GM03348 (cell line): ENCODE measurements around the gene ELMO1.

Experiments used
- DNase-seq: peaks from one replicate; pipeline ENCODE4 v3.0.0; 2012; ENCODE audit warnings: low spot score

The ELMO1 gene

DNA sequence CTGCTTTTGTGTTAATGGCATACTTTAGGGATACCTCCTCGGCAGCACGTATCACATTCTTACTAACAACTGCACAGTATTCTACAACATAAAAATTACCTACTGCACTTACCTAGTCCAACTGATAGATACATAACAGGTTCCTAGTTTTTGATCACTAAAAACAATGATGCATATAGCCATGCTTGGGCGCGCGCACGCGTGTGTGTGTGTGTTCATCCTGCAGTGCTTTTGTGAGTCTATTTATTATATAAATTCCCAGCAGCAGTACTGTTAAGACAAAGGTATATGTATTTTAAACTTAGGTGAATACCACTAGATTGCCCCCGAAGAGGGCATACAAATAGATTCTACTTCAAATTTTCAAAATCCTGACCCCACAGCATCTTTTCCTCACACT lies 181.4 kb downstream of the ELMO1 start:
- DNase-seq: no peak

DNA sequence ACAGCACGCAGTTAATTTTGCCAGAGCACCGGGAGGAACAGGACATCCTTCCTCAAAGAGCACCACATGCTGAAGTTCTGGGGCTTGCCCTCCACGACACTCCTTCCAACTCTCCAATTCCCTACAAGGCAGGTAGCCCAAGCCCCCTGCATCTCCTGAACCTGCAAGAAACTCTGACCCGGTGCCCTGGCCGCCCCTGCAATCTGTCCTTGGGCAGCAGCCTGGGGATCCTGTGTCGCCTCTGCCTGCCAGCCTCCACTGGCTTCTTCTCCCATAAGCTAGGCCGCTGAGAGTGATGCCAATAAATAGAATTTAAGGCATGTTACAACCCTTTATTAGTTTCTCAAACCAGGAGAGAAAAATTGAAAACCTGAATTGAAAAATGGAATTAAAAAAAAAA lies 182.8 kb downstream of the ELMO1 start:
- DNase-seq: no peak

DNA sequence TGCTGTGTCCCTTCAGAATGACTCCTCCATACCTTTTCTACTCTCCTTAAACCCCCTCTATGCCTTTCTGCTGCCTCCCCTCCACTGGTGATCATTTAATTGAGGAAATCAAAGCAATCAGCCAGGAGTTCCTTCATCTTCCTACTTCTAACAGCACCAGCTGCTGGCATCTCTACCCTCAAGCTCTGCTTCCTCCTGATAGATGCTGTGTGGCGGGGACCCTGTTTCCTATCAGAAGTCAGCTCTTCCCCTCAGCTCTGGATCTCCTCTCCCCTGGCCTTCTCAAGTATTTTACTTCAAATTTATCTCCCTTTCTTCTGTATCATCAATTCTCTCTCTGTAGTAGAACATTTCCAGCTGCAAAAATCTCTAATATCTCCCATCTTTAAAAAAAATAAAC lies 183.7 kb downstream of the ELMO1 start:
- DNase-seq: no peak

DNA sequence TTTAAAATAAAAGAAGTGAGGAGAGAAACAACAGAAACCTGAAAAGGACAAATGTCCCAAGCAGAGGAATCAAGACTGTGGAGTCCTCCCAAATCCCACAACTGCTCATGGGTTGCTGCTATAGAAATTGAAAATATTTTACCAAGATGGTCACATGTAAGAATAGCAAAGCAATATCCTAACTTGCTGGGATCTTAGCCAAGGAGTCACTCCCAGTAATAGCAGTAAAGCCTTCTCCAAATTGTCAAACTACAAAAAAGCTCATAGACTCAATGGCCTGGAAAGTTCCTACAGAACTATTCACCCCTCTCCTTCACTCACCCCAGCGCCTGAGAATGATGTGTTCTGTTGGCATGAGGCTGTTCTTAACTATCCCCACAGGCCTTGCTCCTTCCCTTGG lies 186.5 kb downstream of the ELMO1 start:
- no peak for DNase-seq

DNA sequence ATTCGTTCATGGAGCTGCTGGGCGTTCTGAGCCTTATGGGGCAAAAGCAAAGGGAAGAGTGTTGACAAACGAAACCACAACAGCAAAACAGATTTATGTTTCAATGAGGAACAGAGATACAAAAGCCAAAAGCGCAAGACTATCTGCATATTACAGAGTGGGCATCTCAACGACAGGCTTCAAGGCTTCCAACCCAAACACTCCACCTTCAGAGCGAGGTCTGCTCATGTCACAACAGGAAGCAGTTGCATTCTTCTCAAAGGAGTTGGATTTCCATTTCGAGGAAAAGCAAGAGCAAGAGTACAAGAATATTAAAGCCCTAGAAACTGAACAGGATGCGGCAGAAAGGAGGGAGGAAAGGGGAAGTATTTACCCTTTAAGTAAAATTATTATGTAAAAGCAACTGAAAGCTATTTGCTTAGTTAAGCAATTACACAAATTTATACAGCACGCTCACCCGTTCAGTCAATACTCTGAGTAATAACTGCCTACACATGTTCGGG lies 189.3 kb downstream of the ELMO1 start:
- no peak for DNase-seq

DNA sequence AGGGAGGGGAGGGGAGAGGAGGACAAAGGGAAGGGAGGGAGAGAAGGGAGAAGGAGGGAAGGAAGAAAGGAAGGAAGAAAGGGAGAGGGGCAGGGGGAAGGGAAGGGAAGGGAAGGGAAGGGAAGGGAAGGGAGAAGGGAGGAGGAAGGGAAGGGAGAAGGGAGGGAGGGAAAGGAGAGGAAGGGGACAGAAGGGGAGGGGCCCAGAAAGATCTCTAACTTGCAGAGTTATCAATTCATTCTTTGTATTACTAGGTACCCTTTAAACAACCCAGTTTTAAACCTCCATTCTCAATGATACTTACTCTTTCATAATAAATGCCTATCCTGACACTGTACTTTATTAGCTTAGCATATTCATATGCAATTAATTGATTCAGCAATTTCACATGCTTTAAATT lies 192.0 kb downstream of the ELMO1 start:
- DNase-seq: no peak

DNA sequence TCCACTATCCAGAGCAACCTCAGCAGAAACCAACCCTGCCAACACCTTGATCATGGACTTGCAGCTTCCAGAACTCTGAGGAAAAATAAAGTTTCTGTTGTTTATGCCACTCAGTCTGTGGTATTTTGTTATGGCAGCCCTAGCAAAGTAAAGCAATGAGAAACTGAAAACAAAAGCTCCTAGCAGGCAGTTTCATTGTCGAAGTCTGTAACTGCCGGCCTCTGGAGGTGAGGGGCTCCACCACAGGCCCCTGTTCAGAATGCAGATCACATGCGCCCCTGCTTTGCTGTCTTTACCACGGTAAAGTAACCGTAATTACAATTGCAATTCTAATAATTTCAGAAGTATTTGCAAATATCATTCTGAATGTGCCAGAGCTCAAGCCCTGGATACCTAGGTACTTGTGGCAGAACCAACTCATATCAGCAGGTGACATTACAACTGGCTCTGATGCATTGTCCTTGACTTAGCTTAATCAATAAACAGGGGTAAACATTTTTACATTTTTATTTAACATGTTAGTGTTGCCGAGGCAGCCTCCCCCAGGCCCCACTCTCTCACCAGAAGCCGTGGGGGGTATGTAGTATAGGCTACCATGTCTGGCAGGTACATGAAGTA lies 193.2 kb downstream of the ELMO1 start:
- DNase-seq: no peak

DNA sequence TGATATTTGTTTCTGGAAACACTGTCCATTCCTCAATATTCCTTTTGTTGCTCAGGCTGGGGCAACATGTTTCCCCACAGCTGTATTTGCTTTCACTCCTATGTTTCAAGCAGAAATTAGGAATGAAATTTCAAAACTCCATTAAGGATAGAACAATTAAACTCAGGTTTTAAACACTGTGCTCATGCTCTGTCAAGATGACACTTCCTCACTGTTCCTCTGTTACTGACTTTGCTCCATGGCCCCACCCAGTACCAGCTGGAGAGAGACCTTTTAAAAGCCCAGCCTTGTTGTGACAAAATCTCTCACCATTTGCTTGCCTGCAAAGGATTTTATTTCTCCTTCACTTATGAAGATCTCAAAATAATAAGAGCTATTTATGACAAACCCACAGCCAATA lies 197.4 kb downstream of the ELMO1 start:
- DNase-seq: no peak

DNA sequence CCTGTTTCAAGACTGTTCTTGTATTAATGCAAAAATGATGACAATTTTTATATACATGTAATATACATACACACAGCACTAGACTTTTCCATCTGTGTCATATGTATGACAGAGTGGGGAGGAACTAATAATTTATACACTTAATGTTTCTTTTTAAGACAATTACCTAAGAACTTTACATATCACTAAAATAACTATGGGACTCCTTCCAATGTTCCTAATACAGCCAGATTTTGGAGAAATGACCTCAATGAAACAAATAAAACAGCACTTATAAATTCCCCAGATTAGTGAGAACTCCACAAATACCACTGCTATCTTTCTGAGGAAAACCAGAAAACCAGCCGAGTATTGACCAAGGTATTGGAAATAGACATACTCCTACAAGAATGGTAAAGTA lies 199.4 kb downstream of the ELMO1 start:
- no peak for DNase-seq

DNA sequence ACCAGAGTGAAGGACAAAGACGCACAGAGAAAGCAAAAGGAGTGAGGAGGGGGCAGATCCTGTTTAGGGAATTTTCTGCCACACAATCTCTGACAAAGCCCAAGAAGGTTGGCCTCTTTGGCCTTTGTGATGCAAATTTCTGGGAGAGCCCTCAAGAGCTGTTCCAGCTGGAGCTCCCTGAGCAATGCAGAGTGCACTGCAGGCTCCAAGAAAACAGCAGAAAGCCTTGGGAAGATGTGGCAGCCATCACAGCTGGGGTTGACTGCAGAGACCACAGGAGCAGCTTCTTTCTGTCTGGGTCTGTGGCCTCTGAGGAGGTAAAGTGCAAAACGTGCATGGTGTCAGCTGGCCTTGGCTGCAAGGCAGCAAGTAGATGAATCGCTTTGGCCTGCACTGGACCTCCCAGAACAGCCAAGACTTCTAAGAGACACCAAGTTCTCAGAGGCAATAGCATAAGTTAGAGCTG lies 200.2 kb downstream of the ELMO1 start:
- DNase-seq: no peak

DNA sequence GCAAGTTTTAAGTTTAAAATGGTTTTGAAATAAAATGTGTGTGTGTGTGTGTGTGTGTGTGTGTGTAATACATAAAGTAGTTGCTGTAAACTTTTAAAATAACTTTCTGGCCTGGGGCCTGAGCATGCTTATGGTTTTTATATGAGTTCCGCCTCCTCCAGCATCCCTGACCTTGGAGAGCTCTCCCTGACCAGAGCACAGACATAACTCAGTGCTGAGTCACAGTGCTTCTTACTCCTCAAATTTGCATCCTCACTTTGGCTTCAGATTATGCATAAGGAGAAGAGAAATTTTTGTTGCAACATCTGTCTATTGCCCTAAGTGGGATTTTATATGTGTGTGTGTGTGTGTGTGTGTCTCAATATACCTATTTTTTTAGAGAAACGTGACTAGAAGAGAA lies 200.8 kb downstream of the ELMO1 start:
- DNase-seq: no peak

DNA sequence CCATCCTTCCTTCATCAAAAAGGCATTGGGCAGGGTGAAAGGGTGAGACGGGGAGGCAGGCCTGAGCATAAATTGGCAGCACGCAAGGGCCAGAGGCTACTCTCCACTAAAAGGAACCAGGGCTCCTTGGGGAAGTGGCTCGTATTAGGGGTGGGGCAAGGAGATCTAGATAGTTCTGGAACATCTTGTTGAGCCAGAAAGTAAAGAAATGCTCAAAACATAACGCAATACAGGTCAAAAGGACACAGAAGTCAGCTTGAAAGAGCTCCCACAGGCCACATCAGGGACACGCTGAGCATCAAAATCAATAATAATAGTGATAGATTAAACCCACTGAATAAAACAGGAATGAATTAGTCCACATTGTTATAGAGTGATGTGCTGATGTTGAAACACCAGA lies 203.1 kb downstream of the ELMO1 start:
- DNase-seq: no peak

DNA sequence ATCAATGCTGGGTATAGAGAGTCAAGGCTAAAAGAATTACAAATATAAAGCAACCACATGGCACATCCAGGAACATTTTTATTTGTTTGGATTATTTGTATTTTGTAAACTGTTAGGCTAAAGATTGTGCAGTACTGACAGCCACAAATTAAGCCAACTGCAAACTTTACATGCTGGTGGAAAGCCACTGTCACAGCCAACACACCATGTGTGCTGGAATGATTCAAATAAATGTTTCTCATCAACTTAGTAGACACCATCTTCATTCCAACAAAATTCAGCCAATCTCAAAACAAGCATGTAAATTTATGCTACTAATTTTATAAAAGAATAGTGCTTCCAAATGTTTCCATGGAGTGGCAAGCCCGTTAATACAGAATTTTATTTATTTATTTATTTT lies 211.8 kb downstream of the ELMO1 start:
- DNase-seq: no peak

DNA sequence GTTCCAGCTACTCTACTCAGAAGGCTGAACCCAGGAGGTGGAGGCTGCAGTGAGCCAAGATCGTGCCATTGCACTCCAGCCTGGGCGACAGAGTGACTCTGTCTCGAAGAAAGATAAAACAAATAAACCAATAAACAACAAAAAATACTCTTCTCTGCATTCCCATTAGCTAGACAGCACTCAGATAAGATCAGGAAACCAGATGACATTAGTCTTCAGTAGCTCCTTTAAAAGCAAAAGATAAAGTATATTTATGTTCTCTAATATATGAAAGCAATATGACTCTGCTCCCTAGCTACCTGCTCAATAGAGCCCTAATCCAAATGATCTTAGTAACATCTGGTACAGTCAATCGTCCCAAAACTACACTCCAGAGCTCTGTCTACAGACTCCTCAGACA lies 212.9 kb downstream of the ELMO1 start:
- DNase-seq: no peak

DNA sequence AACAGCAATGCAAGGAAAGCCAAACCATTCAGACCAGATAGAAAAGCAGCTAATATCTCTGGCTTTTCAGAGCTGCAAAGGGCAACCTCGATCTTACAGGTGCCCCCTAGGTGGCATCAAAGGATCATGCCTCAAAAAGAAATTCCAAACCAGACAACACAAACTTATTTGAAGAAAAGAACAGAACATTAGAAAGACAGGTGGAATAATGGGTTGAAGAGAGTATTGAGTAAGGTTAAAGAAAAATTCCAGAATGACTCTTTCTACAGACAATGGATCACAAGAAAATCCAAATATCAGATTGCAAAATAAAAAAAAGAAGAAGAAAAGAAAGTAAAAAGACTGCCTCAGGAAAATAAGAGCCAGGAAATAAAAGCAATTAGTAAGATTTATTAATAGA lies 213.7 kb downstream of the ELMO1 start:
- no peak for DNase-seq

DNA sequence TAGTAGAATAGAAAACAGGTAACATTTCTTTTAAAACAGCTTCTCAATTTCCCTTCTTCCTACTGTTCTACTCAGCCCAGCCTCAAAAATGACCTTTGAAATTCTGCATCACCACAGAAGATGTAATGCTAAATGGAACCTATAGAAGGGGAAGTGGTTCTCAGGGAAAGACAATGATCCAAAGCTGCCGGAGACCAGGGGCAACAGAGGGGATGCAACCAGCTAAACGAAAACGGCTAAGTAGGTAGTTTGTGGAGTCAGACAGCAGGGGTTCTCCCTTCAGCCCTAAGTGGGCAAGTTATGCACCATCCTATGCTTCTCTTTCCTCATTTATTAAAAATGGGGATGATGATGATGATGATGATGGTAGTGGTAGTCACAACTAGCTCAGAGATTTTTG lies 214.3 kb downstream of the ELMO1 start:
- DNase-seq: no peak

DNA sequence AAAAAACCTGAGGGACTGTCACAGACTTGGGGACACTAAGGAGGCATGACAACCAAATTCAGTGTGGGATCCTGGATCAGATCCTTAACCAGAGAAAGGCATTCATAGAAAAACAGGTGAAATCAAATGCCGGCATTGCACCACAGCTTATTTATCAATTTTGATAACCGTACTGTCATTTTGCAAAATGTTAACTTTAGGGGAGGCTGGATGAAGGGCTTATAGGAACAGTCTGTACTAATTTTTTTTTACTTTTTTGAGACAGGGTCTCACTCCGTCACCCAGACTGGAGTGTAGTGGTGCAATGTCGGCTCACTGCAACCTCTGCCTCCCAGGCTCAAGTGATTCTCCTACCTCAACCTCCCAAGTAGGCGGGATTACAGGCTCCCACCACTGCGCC lies 217.1 kb downstream of the ELMO1 start:
- DNase-seq: no peak

DNA sequence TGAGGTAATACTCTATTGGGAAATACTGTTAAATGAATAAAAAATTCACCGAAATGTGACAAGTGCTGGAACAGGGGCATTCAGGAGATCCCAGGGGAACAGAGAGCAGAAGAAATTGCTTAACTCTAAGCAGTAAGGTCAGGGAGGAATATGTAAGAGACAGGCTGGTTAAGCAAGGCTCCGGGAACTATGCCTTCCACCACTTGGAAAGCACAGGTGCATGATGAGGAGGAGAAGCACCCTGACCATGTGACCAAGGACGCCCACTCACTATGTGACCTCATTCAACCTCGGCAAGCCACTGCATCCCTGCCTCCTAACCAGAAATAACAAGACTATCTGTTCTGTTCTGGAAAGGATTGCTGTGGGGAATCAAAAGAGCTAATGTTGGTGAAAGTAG lies 218.4 kb downstream of the ELMO1 start:
- DNase-seq: no peak

DNA sequence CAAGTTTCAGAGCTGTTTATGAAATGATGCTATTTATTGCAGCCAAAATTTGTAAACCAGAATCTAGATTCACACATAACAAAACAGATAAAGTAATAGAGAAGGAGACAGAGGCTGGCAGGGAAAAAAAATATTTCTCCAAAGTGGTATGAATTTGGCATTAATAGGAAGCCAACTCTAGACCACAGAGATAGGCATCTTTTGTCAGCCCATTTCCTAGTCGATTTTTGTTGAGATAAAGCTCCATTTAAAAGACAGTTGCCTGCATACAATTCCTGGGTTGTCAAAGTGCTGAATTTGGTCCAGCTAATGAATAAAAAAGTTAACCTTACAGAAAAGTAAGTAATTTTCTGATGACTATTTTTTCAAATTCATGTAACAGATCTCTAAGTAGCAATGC lies 219.3 kb downstream of the ELMO1 start:
- DNase-seq: no peak

DNA sequence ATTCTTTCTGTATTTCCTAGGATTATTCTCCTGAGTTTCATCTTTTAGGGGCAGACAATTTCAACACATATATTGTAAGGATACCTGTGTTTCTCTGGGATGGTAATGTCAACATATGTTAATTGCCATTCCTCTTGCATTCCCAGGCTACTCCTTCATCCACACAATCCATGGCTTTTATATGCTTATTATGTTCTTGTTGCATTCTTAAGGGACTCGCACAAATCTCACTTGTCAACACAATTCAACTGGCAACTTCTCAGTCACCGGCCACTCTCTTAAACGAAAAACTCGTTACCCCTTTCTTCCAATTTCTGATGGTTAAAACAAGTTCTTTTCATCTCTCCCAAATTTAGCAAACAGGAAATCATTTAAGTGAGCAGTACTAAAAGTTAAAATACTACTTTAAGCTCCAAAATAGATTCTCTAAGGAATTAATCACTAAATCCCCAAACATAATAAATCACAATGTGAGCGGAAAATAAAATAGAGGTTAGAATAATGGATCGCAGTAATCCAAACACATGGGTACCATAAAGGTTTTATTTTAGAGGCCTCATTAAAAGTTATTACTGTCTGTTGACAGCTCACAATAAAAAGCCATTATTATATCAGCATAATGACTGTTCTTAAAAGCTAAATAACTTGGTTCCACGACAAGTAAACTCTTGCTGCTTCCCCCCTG lies 223.2 kb downstream of the ELMO1 start:
- DNase-seq: no peak

DNA sequence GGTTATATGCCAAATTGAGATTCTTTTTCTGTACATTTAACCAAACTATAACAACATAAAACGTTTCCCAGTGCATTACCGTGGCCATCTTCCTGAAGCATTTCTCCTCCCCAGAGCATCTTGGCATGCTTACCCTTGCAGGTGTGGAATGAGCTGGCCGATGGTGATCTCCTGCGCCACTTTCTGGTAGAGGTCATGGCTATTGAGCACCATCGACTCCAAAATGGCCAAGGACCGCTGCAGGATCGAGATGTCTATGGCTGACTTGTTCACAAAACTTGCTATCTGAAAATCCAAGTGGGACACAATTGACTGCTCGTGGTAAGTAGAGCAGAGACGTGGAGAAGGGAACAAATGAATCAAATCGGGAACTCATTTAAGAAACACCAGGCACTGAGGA lies 223.9 kb downstream of the ELMO1 start:
- no peak for DNase-seq

DNA sequence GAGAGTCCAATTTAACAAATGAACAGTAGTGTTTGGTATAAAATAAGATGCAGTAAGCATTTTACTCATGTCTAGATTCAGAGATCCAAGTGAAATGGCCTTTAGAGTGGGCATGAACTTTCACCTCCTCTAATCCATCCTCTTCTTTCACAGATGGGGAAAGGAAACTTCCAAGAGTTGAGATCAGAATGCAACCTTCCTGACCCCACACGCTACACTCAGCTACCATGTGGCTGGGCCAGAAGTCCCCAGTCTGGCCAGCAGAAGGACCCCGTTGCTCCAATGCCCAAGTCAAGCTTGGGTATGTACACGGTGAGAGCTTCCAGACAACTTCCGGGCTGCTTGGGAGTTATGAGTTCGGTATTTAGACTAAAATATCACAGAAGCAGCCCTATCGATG lies 228.0 kb downstream of the ELMO1 start:
- DNase-seq: no peak

DNA sequence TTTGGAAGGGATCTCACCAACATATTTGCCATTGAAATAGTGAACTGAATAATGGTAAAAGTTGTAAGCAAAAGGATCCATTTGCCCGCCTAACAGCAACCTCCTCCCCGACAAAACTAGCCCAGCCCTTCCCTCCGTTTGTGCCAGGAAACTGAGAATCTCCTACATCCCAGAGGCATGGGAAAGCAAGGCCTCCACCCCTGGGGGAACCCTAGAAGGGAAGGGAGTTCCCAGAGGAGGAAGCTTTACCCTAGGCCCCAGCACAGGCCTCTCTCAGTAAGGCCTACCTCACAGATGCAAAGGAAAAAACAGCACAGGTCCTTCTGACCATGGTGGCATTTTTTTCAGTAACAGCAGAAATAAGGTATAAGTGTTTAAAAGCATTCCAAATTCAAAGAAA lies 229.7 kb downstream of the ELMO1 start:
- DNase-seq: no peak

DNA sequence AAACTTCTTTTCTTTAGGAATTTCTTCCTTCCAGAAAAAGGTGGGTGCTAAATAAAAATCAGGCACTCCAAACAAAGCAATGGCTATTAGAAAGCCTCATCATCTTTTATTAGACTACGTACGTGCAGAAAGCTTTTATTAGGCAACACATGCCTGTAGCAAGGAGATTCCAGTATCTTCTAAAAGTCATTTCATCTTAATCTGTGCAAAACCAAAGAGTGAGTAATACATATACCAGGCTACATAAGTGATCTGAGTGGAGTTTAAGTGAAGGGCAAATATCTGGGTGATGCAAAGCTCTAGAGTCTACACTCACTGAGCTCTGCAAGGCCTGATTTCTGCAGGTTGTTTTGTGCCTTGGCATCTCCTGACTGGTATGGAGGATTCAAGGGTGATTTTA lies 231.7 kb downstream of the ELMO1 start:
- DNase-seq: no peak
